Panc1 (cell line): ENCODE data around the gene KMT2D.
A peak's percentile ranks its signal among the peaks of the same experiment; 100 is the strongest.

ENCODE experiments used
- POLR2AphosphoS5 ChIP-seq: IDR thresholded peaks from 2 replicates; pipeline ENCODE4 v1.6.1; 2012; ENCODE audit warnings: mild to moderate bottlenecking, low read depth, low read length, moderate library complexity
- SIN3A ChIP-seq: IDR thresholded peaks from 2 replicates; pipeline ENCODE4 v1.6.1; 2012; ENCODE audit warnings: low read depth, mild to moderate bottlenecking, low read length, moderate library complexity, borderline replicate concordance; ENCODE audit not compliant: insufficient read depth
- TF ChIP-seq, protein P1 (sequence below), 2 experiments: IDR thresholded peaks; 2 replicates each; pipeline ENCODE4 v1.6.1; 2011 to 2012; ENCODE audit warnings: low read depth in 2 of 2, control low read depth in 1 of 2, low read length in 1 of 2, mild to moderate bottlenecking in 1 of 2, moderate library complexity in 1 of 2; ENCODE audit not compliant: insufficient read depth in 1 of 2
- TF ChIP-seq, protein P2 (sequence below): fragments of 450-650 bp; IDR thresholded peaks from 2 replicates; pipeline ENCODE4 v1.5.1; 2017; ENCODE audit warnings: mild to moderate bottlenecking

DNA sequence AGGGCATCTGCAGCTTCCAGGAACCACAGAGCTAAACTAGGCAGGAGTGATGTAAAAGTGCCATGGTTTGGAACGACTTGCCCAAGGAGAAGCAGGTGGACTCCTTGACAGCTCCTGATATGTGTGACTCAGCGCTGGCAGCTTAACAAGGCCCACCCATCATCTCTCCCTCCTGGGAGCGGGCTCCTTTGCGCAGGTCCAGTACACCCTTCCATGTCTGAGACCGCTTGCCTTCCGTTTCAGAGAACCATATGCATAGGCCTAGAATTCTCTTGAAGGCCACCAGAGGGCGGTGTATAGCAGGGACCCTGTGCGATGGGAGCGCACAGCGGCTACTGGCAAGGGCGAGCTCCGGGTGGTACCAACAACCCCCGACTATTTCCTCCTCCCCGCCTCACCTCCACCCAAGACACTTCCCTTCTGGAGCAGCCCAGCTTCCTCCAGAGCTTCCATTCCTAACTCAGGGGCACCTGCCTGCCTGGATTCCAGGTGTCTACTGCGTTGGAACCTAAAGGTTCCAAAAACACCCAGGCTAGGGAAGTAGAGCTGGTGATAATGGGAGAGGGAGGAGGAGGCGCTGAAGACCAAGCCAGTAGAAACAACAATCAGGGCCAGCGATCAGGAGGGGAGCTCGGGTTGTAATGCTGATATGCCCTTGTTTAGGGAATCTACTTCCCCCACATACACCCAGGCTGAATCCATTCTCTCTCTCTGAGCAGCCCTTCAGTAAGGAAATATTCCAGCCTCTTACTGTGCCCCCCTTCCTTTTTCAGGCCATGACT, 27.7 kb upstream of the KMT2D start:
- TF ChIP-seq, protein P1, sequence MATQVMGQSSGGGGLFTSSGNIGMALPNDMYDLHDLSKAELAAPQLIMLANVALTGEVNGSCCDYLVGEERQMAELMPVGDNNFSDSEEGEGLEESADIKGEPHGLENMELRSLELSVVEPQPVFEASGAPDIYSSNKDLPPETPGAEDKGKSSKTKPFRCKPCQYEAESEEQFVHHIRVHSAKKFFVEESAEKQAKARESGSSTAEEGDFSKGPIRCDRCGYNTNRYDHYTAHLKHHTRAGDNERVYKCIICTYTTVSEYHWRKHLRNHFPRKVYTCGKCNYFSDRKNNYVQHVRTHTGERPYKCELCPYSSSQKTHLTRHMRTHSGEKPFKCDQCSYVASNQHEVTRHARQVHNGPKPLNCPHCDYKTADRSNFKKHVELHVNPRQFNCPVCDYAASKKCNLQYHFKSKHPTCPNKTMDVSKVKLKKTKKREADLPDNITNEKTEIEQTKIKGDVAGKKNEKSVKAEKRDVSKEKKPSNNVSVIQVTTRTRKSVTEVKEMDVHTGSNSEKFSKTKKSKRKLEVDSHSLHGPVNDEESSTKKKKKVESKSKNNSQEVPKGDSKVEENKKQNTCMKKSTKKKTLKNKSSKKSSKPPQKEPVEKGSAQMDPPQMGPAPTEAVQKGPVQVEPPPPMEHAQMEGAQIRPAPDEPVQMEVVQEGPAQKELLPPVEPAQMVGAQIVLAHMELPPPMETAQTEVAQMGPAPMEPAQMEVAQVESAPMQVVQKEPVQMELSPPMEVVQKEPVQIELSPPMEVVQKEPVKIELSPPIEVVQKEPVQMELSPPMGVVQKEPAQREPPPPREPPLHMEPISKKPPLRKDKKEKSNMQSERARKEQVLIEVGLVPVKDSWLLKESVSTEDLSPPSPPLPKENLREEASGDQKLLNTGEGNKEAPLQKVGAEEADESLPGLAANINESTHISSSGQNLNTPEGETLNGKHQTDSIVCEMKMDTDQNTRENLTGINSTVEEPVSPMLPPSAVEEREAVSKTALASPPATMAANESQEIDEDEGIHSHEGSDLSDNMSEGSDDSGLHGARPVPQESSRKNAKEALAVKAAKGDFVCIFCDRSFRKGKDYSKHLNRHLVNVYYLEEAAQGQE (IDR thresholded peaks at IDR 0.05; ENCODE audit: insufficient read depth in 1 of 2, low read depth in 2 of 2, low read length in 1 of 2): 0 out of 4 replicates have a peak, but pooled peaks of 1 of the 2 experiments have one; percentile 11
- TF ChIP-seq, protein P2, sequence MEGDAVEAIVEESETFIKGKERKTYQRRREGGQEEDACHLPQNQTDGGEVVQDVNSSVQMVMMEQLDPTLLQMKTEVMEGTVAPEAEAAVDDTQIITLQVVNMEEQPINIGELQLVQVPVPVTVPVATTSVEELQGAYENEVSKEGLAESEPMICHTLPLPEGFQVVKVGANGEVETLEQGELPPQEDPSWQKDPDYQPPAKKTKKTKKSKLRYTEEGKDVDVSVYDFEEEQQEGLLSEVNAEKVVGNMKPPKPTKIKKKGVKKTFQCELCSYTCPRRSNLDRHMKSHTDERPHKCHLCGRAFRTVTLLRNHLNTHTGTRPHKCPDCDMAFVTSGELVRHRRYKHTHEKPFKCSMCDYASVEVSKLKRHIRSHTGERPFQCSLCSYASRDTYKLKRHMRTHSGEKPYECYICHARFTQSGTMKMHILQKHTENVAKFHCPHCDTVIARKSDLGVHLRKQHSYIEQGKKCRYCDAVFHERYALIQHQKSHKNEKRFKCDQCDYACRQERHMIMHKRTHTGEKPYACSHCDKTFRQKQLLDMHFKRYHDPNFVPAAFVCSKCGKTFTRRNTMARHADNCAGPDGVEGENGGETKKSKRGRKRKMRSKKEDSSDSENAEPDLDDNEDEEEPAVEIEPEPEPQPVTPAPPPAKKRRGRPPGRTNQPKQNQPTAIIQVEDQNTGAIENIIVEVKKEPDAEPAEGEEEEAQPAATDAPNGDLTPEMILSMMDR: peak; percentile 94
- no peak for TF ChIP-seq POLR2AphosphoS5
- no peak for TF ChIP-seq SIN3A
